HG03135 (cell line): ENCODE results near the gene C2orf69.

Experiments
- ATAC-seq: cut with Tn5 transposase; IDR thresholded peaks from one replicate; pipeline ENCODE4 v1.9.1; 2021; ENCODE audit warnings: mild to moderate bottlenecking, moderate library complexity; ENCODE audit not compliant: unreplicated experiment

The C2orf69 gene

GRCh38 chr2:199962203-199962602, 51.1 kb downstream of the C2orf69 start:
- no peak for ATAC-seq

GRCh38 chr2:199966405-199966804, 55.3 kb downstream of the C2orf69 start:
- ATAC-seq = no peak

- no peak for ATAC-seq
Observed at GRCh38 chr2:199966976-199967375, 55.9 kb downstream of the C2orf69 start.

GRCh38 chr2:199968126-199968525, 57.0 kb downstream of the C2orf69 start:
- no peak for ATAC-seq

GRCh38 chr2:199972088-199972626, 61.1 kb downstream of the C2orf69 start:
- no peak for ATAC-seq

GRCh38 chr2:199973703-199974102, 62.6 kb downstream of the C2orf69 start:
- no peak for ATAC-seq

- no peak for ATAC-seq
Observed at GRCh38 chr2:199975273-199975895, 64.3 kb downstream of the C2orf69 start.
